Jurkat, Clone E6-1 (cell line): ENCODE measurements around the gene SFXN1.
"Not testable (repeated sequence)": the region's sequence is repeated elsewhere in the genome, so short reads cannot be mapped to it uniquely, and the experiment has no call there.

Experiments
- DNase-seq: peaks from one replicate; pipeline ENCODE4 v3.0.0-alpha.2; 2011; ENCODE audit warnings: low read depth, low spot score
- H3K4me3 ChIP-seq: 2 replicates; pipeline ENCODE4 v1.5.1; 2011; ENCODE audit warnings: mild to moderate bottlenecking, low read length, control low read depth, moderate library complexity

Gene SFXN1

GRCh38 chr5:175487514-175488222, 9.3 kb downstream of the SFXN1 start:
- no peak for DNase-seq
- no peak overlapping the region for H3K4me3 ChIP-seq

GRCh38 chr5:175489693-175490443, 11.5 kb downstream of the SFXN1 start:
- no peak for DNase-seq
- no peak overlapping the region for H3K4me3 ChIP-seq

- H3K4me3 ChIP-seq, result no peak overlapping the region
- DNase-seq, result no peak
These were observed 12.9 kb downstream of the SFXN1 start for GRCh38 chr5:175491223-175491622.

- no peak for DNase-seq
- H3K4me3 ChIP-seq, result no peak overlapping the region
These were observed 14.9 kb downstream of the SFXN1 start for GRCh38 chr5:175493260-175493659.

- DNase-seq, result no peak
- H3K4me3 ChIP-seq, result no peak overlapping the region
These were observed 15.4 kb downstream of the SFXN1 start for GRCh38 chr5:175493726-175494125.

GRCh38 chr5:175494264-175495183, 16.2 kb downstream of the SFXN1 start:
- DNase-seq, result no peak
- no peak overlapping the region for H3K4me3 ChIP-seq

GRCh38 chr5:175501759-175502158, 23.4 kb downstream of the SFXN1 start:
- no peak for DNase-seq
- H3K4me3 ChIP-seq, result no peak overlapping the region

GRCh38 chr5:175507671-175508070, 29.3 kb downstream of the SFXN1 start:
- H3K4me3 ChIP-seq, DNase-seq: not testable (repeated sequence)

GRCh38 chr5:175508896-175509295, 30.5 kb downstream of the SFXN1 start:
- H3K4me3 ChIP-seq, result no peak overlapping the region
- DNase-seq, result no peak

- DNase-seq, result no peak
- no peak overlapping the region for H3K4me3 ChIP-seq
These were observed 34.9 kb downstream of the SFXN1 start for GRCh38 chr5:175513297-175513696.

- no peak for DNase-seq
- H3K4me3 ChIP-seq, result no peak overlapping the region
These were observed 35.4 kb downstream of the SFXN1 start for GRCh38 chr5:175513726-175514125.

- H3K4me3 ChIP-seq, result no peak overlapping the region
- DNase-seq, result no peak
These were observed 38.8 kb downstream of the SFXN1 start for GRCh38 chr5:175516933-175517823.

- H3K4me3 ChIP-seq, result no peak overlapping the region
- no peak for DNase-seq
These were observed 39.6 kb downstream of the SFXN1 start for GRCh38 chr5:175517824-175518450.

GRCh38 chr5:175519006-175519405, 40.6 kb downstream of the SFXN1 start:
- no peak for DNase-seq
- H3K4me3 ChIP-seq, result no peak overlapping the region

- DNase-seq, result no peak
- H3K4me3 ChIP-seq, result no peak overlapping the region
These were observed 42.0 kb downstream of the SFXN1 start for GRCh38 chr5:175520321-175520720.

- H3K4me3 ChIP-seq, result no peak overlapping the region
- DNase-seq, result no peak
These were observed 42.5 kb downstream of the SFXN1 start for GRCh38 chr5:175520873-175521272.

- no peak overlapping the region for H3K4me3 ChIP-seq
- peak; percentile 66 for DNase-seq
These were observed 43.0 kb downstream of the SFXN1 start for GRCh38 chr5:175521313-175521833.

- DNase-seq, result no peak
- no peak overlapping the region for H3K4me3 ChIP-seq
These were observed 44.9 kb downstream of the SFXN1 start for GRCh38 chr5:175523292-175523691.
